SK-N-SH (cell line): ENCODE results near the gene SMAD4. TPM values are rescaled to one million over a fixed set of nuclear protein-coding genes. Genes with fewer than 3 reads are reported as not detected.

Experiments
- CTCF ChIA-PET: fragments of 300-600, 350-600 bp; formaldehyde crosslinking; extraction: SDS; loops from one replicate; lab custom pipeline; 2021; lab: Yijun Ruan, JAX
- POLR2A ChIA-PET: fragments of 350-600 bp; sonication (Branson Sonifier 250); formaldehyde crosslinking; extraction: SDS; loops from one replicate; lab custom pipeline; 2020; ENCODE audit warnings: antibody characterized with exemption, inconsistent platforms; lab: Yijun Ruan, JAX
- DNase-seq: peaks from one replicate; pipeline ENCODE4 v3.0.0; 2012
- H2AFZ ChIP-seq: fragments of 200-600 bp; sonication (generic); 2 replicates; pipeline ENCODE4 v1.8.1; 2016; ENCODE audit warnings: antibody characterized with exemption, mild to moderate bottlenecking, low read depth
- H3F3A ChIP-seq: fragments of 200-600 bp; sonication (generic); replicated peaks from 2 replicates; pipeline ENCODE3; 2016; ENCODE audit warnings: antibody characterized with exemption, mild to moderate bottlenecking; ENCODE audit not compliant: insufficient read depth
- H3K27ac ChIP-seq, 2 experiments: fragments of 200-500 bp in 1 of 2; fragments of 200-600 bp in 1 of 2; sonication (Bioruptor generic) in 1 of 2; sonication (generic), shearing (Covaris generic) in 1 of 2; 2 replicates each; pipeline versions ENCODE4 v1.5.1 to v1.6.1; 2014 to 2016; ENCODE audit warnings: low read depth in 2 of 2, inconsistent platforms in 1 of 2, low read length in 1 of 2, mild to moderate bottlenecking in 1 of 2, mixed read lengths in 1 of 2
- H3K27me3 ChIP-seq: fragments of 200-600 bp; sonication (generic), shearing (Covaris generic); 2 replicates; pipeline ENCODE4 v1.6.1; 2016; ENCODE audit warnings: mixed run types; ENCODE audit not compliant: insufficient read depth
- H3K36me3 ChIP-seq, 2 experiments: fragments of 200-500 bp in 1 of 2; fragments of 200-600 bp in 1 of 2; sonication (Bioruptor generic) in 1 of 2; sonication (generic) in 1 of 2; replicated peaks in 1 of 2; 2 replicates each; pipeline versions ENCODE3 to v1.5.1; 2014 to 2016; ENCODE audit warnings: low read length in 1 of 2, mild to moderate bottlenecking in 1 of 2; ENCODE audit not compliant: insufficient read depth in 2 of 2, control insufficient read depth in 1 of 2
- H3K4me1 ChIP-seq, 2 experiments: fragments of 200-500 bp in 1 of 2; fragments of 200-600 bp in 1 of 2; sonication (Bioruptor generic) in 1 of 2; sonication (generic), shearing (Covaris generic) in 1 of 2; 2 replicates each; pipeline versions ENCODE4 v1.5.1 to v1.6.1; 2014 to 2016; ENCODE audit warnings: low read depth in 1 of 2, low read length in 1 of 2, mixed run types in 1 of 2; ENCODE audit not compliant: insufficient read depth in 2 of 2, control insufficient read depth in 1 of 2
- H3K4me2 ChIP-seq: fragments of 200-600 bp; sonication (generic), shearing (Covaris generic); 2 replicates; pipeline ENCODE4 v1.6.1; 2017; ENCODE audit warnings: mixed run types
- H3K4me3 ChIP-seq, 2 experiments: fragments of 200-500 bp in 1 of 2; fragments of 200-600 bp in 1 of 2; sonication (Bioruptor generic) in 1 of 2; sonication (generic), shearing (Covaris generic) in 1 of 2; 2 replicates each; pipeline versions ENCODE4 v1.5.1 to v1.8.1; 2014 to 2016; ENCODE audit warnings: low read depth in 2 of 2, inconsistent platforms in 1 of 2, low read length in 1 of 2, mild to moderate bottlenecking in 1 of 2, mixed read lengths in 1 of 2, moderate library complexity in 1 of 2
- H3K79me2 ChIP-seq: fragments of 200-600 bp; sonication (generic); 2 replicates; pipeline ENCODE4 v1.8.1; 2017; ENCODE audit warnings: mild to moderate bottlenecking; ENCODE audit not compliant: insufficient read depth
- H3K9ac ChIP-seq: fragments of 200-600 bp; sonication (generic); 2 replicates; pipeline ENCODE4 v1.6.1; 2017; ENCODE audit warnings: mixed run types
- H3K9me2 ChIP-seq: fragments of 200-600 bp; sonication (generic); 2 replicates; pipeline ENCODE4 v1.6.1; 2017; ENCODE audit warnings: mixed run types
- H3K9me3 ChIP-seq: fragments of 200-600 bp; sonication (generic); 2 replicates; pipeline ENCODE4 v1.6.1; 2017; ENCODE audit warnings: mixed run types, mild to moderate bottlenecking, moderate library complexity
- H4K20me1 ChIP-seq: fragments of 200-600 bp; sonication (generic); 2 replicates; pipeline ENCODE4 v1.6.1; 2017; ENCODE audit warnings: mild to moderate bottlenecking, mixed run types; ENCODE audit not compliant: insufficient read depth
- ELF1 ChIP-seq: IDR thresholded peaks from 2 replicates; pipeline ENCODE4 v1.4.0; 2012
- EP300 ChIP-seq, 2 experiments: IDR thresholded peaks; 2 replicates each; pipeline versions ENCODE4 v1.4.0 to v1.6.1; 2012; ENCODE audit warnings: borderline replicate concordance in 1 of 2, low read depth in 1 of 2, low read length in 1 of 2
- EZH2phosphoT487 ChIP-seq: fragments of 200-600 bp; sonication (generic); IDR thresholded peaks from 2 replicates; pipeline ENCODE4 v1.6.1; 2017; ENCODE audit warnings: low read depth, mixed run types, mild to moderate bottlenecking, antibody characterized with exemption, moderate library complexity, borderline replicate concordance
- FOSL2 ChIP-seq: IDR thresholded peaks from 2 replicates; pipeline ENCODE4 v1.4.0; 2012; ENCODE audit warnings: low read depth, mild to moderate bottlenecking, moderate library complexity, borderline replicate concordance
- GATA2 ChIP-seq: sonication (generic); formaldehyde crosslinking; IDR thresholded peaks from 2 replicates; pipeline ENCODE4 v1.5.0; 2020; ENCODE audit warnings: mild to moderate bottlenecking, missing genetic modification reagents
- IRF3 ChIP-seq: fragments of 150-350 bp; IDR thresholded peaks from 2 replicates; pipeline ENCODE4 v1.6.1; 2016; ENCODE audit warnings: mild to moderate bottlenecking, low read depth, low read length
- MAX ChIP-seq: IDR thresholded peaks from 2 replicates; pipeline ENCODE4 v1.4.0; 2012; ENCODE audit warnings: low read depth
- MEF2A ChIP-seq: IDR thresholded peaks from 2 replicates; pipeline ENCODE4 v1.4.0; 2012; ENCODE audit warnings: low read depth, borderline replicate concordance
- PBX3 ChIP-seq: IDR thresholded peaks from 2 replicates; pipeline ENCODE4; 2012
- POLR2AphosphoS5 ChIP-seq: IDR thresholded peaks from 2 replicates; pipeline ENCODE4 v1.6.1; 2012; ENCODE audit warnings: low read depth, low read length
- RAD21 ChIP-seq: IDR thresholded peaks from 2 replicates; pipeline ENCODE4 v1.6.1; 2012; ENCODE audit warnings: mild to moderate bottlenecking, low read length
- RFX5 ChIP-seq: IDR thresholded peaks from 2 replicates; pipeline ENCODE4 v1.6.1; 2012; ENCODE audit warnings: mild to moderate bottlenecking, improper control_type of control experiment, low read length
- TAF1 ChIP-seq: IDR thresholded peaks from 2 replicates; pipeline ENCODE4 v1.6.1; 2012; ENCODE audit warnings: low read depth, mild to moderate bottlenecking, low read length, moderate library complexity, borderline replicate concordance
- TEAD4 ChIP-seq: IDR thresholded peaks from 2 replicates; pipeline ENCODE4 v1.4.0; 2012; ENCODE audit warnings: mild to moderate bottlenecking, borderline replicate concordance; ENCODE audit not compliant: insufficient read depth
- USF2 ChIP-seq: fragments of 150-350 bp; IDR thresholded peaks from 2 replicates; pipeline ENCODE4 v1.6.1; 2017; ENCODE audit warnings: antibody characterized with exemption, low read length, low read depth, borderline replicate concordance
- YY1 ChIP-seq: IDR thresholded peaks from 2 replicates; pipeline ENCODE4 v1.4.0; 2012; ENCODE audit warnings: low read depth, mild to moderate bottlenecking
- WGBS: methylation state at CpG from one replicate; pipeline ENCODE4 v1.1.6; 2017; ENCODE audit warnings: low lambda C conversion rate; 5-methylcytosine and 5-hydroxymethylcytosine counted together
- polyA plus RNA-seq, 3 experiments: library from polyadenylated mRNA; depleted of rRNA; stranded (reverse); fragments of >200 nt; gene quantifications; 2 replicates each; pipeline ENCODE4 v1.2.3, GENCODE V29; 2012
- TF ChIP-seq, protein P1 (sequence below): IDR thresholded peaks from 2 replicates; pipeline ENCODE4 v1.4.0; 2012; ENCODE audit warnings: low read depth, borderline replicate concordance
- TF ChIP-seq, protein P2 (sequence below): IDR thresholded peaks from 2 replicates; pipeline ENCODE4 v1.4.0; 2012; ENCODE audit warnings: low read depth, borderline replicate concordance

Gene SMAD4
- polyA plus RNA-seq, 1 of the 3 experiments (the other 2 are of a cell fraction) = 43.3 TPM

GRCh38 chr18:51123481-51123880, 93.5 kb downstream of the SMAD4 start:
- H3K27ac ChIP-seq = no peak overlapping the region
- H3F3A ChIP-seq = peaks cover 3% of the 10 kb centered on the region
- H3K36me3 ChIP-seq = no peaks in the 10 kb centered on the region
- 76% methylated on average over 9 of the region's 10 CpGs for WGBS
- CTCF ChIA-PET = interaction anchor here (0.6 to 1.1 kb wide), 2 partner anchors 13 to 1182 kb away, joined by 3 read pairs; no protein-coding TSS in a partner anchor
- no peak for TF ChIP-seq TEAD4
- TF ChIP-seq YY1 = no peak
- TF ChIP-seq GATA2 (CRISPR knock-in tag) = no peak
- no peak for TF ChIP-seq IRF3
- TF ChIP-seq EZH2phosphoT487 = no peak
- no peak for TF ChIP-seq FOSL2
- TF ChIP-seq USF2 = no peak
- TF ChIP-seq MEF2A = no peak
- no peak for TF ChIP-seq EP300 (IDR thresholded peaks at IDR 0.05; ENCODE audit: borderline replicate concordance in 1 of 2, low read depth in 1 of 2, low read length in 1 of 2)
- TF ChIP-seq, protein P1, sequence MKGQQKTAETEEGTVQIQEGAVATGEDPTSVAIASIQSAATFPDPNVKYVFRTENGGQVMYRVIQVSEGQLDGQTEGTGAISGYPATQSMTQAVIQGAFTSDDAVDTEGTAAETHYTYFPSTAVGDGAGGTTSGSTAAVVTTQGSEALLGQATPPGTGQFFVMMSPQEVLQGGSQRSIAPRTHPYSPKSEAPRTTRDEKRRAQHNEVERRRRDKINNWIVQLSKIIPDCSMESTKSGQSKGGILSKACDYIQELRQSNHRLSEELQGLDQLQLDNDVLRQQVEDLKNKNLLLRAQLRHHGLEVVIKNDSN = no peak
- TF ChIP-seq ELF1 = no peak
- H3K9ac ChIP-seq = no peak overlapping the region
- no peaks in the 10 kb centered on the region for H3K9me3 ChIP-seq
- no peak for DNase-seq
- no peaks in the 10 kb centered on the region for H3K27me3 ChIP-seq
- H3K4me1 ChIP-seq = peaks cover 0 to 2% of the 10 kb centered on the region in 2 experiments; a peak in 1 of 4 replicates
- no peaks in the 10 kb centered on the region for H3K9me2 ChIP-seq
- H3K79me2 ChIP-seq = no peaks in the 10 kb centered on the region
- H4K20me1 ChIP-seq = no peaks in the 10 kb centered on the region
- H2AFZ ChIP-seq = no peak overlapping the region
- H3K4me3 ChIP-seq = no peak overlapping the region
- POLR2A ChIA-PET = no interaction called here
- H3K4me2 ChIP-seq = no peak overlapping the region

- CTCF ChIA-PET = interaction anchor here (0.6 to 1.1 kb wide), 2 partner anchors 14 to 1183 kb away, joined by 3 read pairs; no protein-coding TSS in a partner anchor
Observed at GRCh38 chr18:51123936-51124486, 94.0 kb downstream of the SMAD4 start.

More at GRCh38 chr18:51123936-51124486, 94.0 kb downstream of the SMAD4 start:
- Histone ChIP-seq H3K36me3 (no peaks in the 10 kb centered on the region), H3K27me3 (no peaks in the 10 kb centered on the region), H3K4me1 (peaks cover 0 to 2% of the 10 kb centered on the region in 2 experiments; a peak in 1 of 4 replicates), H3K27ac (no peak overlapping the region), H3K9me2 (no peaks in the 10 kb centered on the region), H3K9ac (no peak overlapping the region), H3F3A (peaks cover 3% of the 10 kb centered on the region), H3K9me3 (no peaks in the 10 kb centered on the region), H3K79me2 (no peaks in the 10 kb centered on the region), H2AFZ (no peak overlapping the region), H3K4me2 (no peak overlapping the region), H3K4me3 (no peak overlapping the region), H4K20me1 (no peaks in the 10 kb centered on the region)
- DNase-seq = no peak
- WGBS = 61% methylated on average over 7 of the region's 10 CpGs
- POLR2A ChIA-PET = no interaction called here
- TF ChIP-seq POLR2AphosphoS5 (no peak), RAD21 (no peak), GATA2 (CRISPR knock-in tag) (no peak), TAF1 (no peak), EP300 (IDR thresholded peaks at IDR 0.05; ENCODE audit: borderline replicate concordance in 1 of 2, low read depth in 1 of 2, low read length in 1 of 2) (no peak), MAX (no peak), PBX3 (no peak), RFX5 (no peak)
- TF ChIP-seq, protein P2, sequence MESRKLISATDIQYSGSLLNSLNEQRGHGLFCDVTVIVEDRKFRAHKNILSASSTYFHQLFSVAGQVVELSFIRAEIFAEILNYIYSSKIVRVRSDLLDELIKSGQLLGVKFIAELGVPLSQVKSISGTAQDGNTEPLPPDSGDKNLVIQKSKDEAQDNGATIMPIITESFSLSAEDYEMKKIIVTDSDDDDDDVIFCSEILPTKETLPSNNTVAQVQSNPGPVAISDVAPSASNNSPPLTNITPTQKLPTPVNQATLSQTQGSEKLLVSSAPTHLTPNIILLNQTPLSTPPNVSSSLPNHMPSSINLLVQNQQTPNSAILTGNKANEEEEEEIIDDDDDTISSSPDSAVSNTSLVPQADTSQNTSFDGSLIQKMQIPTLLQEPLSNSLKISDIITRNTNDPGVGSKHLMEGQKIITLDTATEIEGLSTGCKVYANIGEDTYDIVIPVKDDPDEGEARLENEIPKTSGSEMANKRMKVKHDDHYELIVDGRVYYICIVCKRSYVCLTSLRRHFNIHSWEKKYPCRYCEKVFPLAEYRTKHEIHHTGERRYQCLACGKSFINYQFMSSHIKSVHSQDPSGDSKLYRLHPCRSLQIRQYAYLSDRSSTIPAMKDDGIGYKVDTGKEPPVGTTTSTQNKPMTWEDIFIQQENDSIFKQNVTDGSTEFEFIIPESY = no peak
